GM18507 (cell line): ENCODE results near the gene PUM2.
"Not testable (repeated sequence)": the region's sequence is repeated elsewhere in the genome, so short reads cannot be mapped to it uniquely, and the experiment has no call there.

Experiments
- DNase-seq: peaks from one replicate; pipeline ENCODE4 v3.0.0; 2011; ENCODE audit warnings: low read depth; ENCODE audit not compliant: insufficient read length; ENCODE audit errors: extremely low spot score
- FAIRE-seq: peaks from 2 replicates; lab custom pipeline; 2011; peaks lifted over from hg19 to GRCh38; lab: Jason Lieb, UNC

Gene PUM2

GRCh38 chr2:20372896-20373640, 22.4 kb upstream of the PUM2 start:
- DNase-seq (no peak), FAIRE-seq (no peak)

- FAIRE-seq (no peak), DNase-seq (no peak)
These were observed 20.8 kb upstream of the PUM2 start for GRCh38 chr2:20371323-20372025.

- FAIRE-seq = no peak
- no peak for DNase-seq
These were observed 19.5 kb upstream of the PUM2 start for GRCh38 chr2:20370191-20370590.

- no peak for DNase-seq
- FAIRE-seq = no peak
These were observed 18.7 kb upstream of the PUM2 start for GRCh38 chr2:20369366-20369765.

GRCh38 chr2:20368706-20369105, 18.1 kb upstream of the PUM2 start:
- no peak for DNase-seq
- no peak for FAIRE-seq

GRCh38 chr2:20367929-20368328, 17.3 kb upstream of the PUM2 start:
- DNase-seq, FAIRE-seq: not testable (repeated sequence)

- no peak for FAIRE-seq
- DNase-seq = no peak
These were observed 16.1 kb upstream of the PUM2 start for GRCh38 chr2:20366672-20367116.

GRCh38 chr2:20365249-20365817, 14.7 kb upstream of the PUM2 start:
- peak; percentile 89 for FAIRE-seq

GRCh38 chr2:20363578-20363977, 12.9 kb upstream of the PUM2 start:
- no peak for FAIRE-seq
- no peak for DNase-seq

More at GRCh38 chr2:20365249-20365817, 14.7 kb upstream of the PUM2 start:
- DNase-seq = peak; percentile 62

- FAIRE-seq (no peak), DNase-seq (no peak)
These were observed 12.2 kb upstream of the PUM2 start for GRCh38 chr2:20362701-20363435.

GRCh38 chr2:20361893-20362292, 11.2 kb upstream of the PUM2 start:
- no peak for FAIRE-seq

GRCh38 chr2:20359096-20359495, 8.5 kb upstream of the PUM2 start:
- no peak for FAIRE-seq

More at GRCh38 chr2:20361893-20362292, 11.2 kb upstream of the PUM2 start:
- DNase-seq = no peak

GRCh38 chr2:20357638-20358389, 7.2 kb upstream of the PUM2 start:
- DNase-seq (no peak), FAIRE-seq (no peak)

More at GRCh38 chr2:20359096-20359495, 8.5 kb upstream of the PUM2 start:
- DNase-seq = no peak

- DNase-seq (no peak), FAIRE-seq (no peak)
These were observed 5.4 kb upstream of the PUM2 start for GRCh38 chr2:20356042-20356441.

GRCh38 chr2:20355131-20355530, 4.5 kb upstream of the PUM2 start:
- FAIRE-seq (no peak), DNase-seq (no peak)

GRCh38 chr2:20353241-20353992, 2.8 kb upstream of the PUM2 start:
- FAIRE-seq (no peak), DNase-seq (no peak)

GRCh38 chr2:20352581-20353216, 2.1 kb upstream of the PUM2 start:
- no peak for FAIRE-seq

GRCh38 chr2:20352230-20352578, 1.6 kb upstream of the PUM2 start:
- no peak for FAIRE-seq
- no peak for DNase-seq

More at GRCh38 chr2:20352581-20353216, 2.1 kb upstream of the PUM2 start:
- no peak for DNase-seq
